Osteoblast (primary cell): ENCODE results near the gene HBA2. TPM values are rescaled to one million over a fixed set of nuclear protein-coding genes. Genes with fewer than 3 reads are reported as not detected.
A peak's percentile ranks its signal among the peaks of the same experiment; 100 is the strongest.
"Not testable (repeated sequence)": the region's sequence is repeated elsewhere in the genome, so short reads cannot be mapped to it uniquely, and the experiment has no call there.

Experiments
- DNase-seq: peaks from one replicate; pipeline ENCODE4 v3.0.0; 2011; ENCODE audit warnings: low spot score, mixed read lengths; ENCODE audit not compliant: insufficient read length; ENCODE audit errors: missing footprints
- H2AFZ ChIP-seq: 2 replicates; pipeline ENCODE4 v1.6.0; 2011; ENCODE audit warnings: mild to moderate bottlenecking, low read length
- H3K27ac ChIP-seq: 2 replicates; pipeline ENCODE4 v1.5.1; 2011; ENCODE audit warnings: mild to moderate bottlenecking, low read depth, low read length, moderate library complexity
- H3K27me3 ChIP-seq: 2 replicates; pipeline ENCODE4 v1.6.0; 2012; ENCODE audit warnings: mild to moderate bottlenecking, control low read depth, inconsistent platforms, low read length, moderate library complexity; ENCODE audit not compliant: insufficient read depth
- H3K36me3 ChIP-seq: 2 replicates; pipeline ENCODE4 v1.5.1; 2011; ENCODE audit warnings: mild to moderate bottlenecking, low read length, control low read depth, moderate library complexity; ENCODE audit not compliant: insufficient read depth
- H3K4me1 ChIP-seq: 2 replicates; pipeline ENCODE4 v1.5.1; 2011; ENCODE audit warnings: mild to moderate bottlenecking, low read length, control low read depth, moderate library complexity; ENCODE audit not compliant: insufficient read depth
- H3K4me2 ChIP-seq: 2 replicates; pipeline ENCODE4 v1.6.0; 2011; ENCODE audit warnings: mild to moderate bottlenecking, low read length; ENCODE audit not compliant: insufficient read depth
- H3K4me3 ChIP-seq: fragments of 200-600 bp; sonication (generic); 3 replicates; pipeline ENCODE4 v1.5.1; 2012; ENCODE audit warnings: mild to moderate bottlenecking, low read length, inconsistent platforms; ENCODE audit not compliant: insufficient read depth
- H3K79me2 ChIP-seq: 2 replicates; pipeline ENCODE4 v1.6.0; 2012; ENCODE audit warnings: mild to moderate bottlenecking, low read length, control low read depth, inconsistent platforms; ENCODE audit not compliant: insufficient read depth
- H3K9me3 ChIP-seq: 2 replicates; pipeline ENCODE4 v1.5.1; 2011; ENCODE audit warnings: low read depth, low read length, control low read depth
- H4K20me1 ChIP-seq: 2 replicates; pipeline ENCODE4 v1.6.0; 2012; ENCODE audit warnings: mild to moderate bottlenecking, low read length, control low read depth; ENCODE audit not compliant: insufficient read depth
- CTCF ChIP-seq: IDR thresholded peaks from 2 replicates; pipeline ENCODE4 v1.5.1; 2011; ENCODE audit warnings: mild to moderate bottlenecking, low read depth, low read length, moderate library complexity; ENCODE audit errors: extremely low read depth
- total RNA-seq: library from RNA; depleted of rRNA; stranded (reverse); fragments of >200 nt; gene quantifications from 2 replicates; pipeline ENCODE4 v1.2.3, GENCODE V29; 2012

HBA2 gene
- total RNA-seq, 1 donor, result not detected

GRCh38 chr16:160691-161190 is 11.9 kb upstream of the HBA2 start:
- Histone ChIP-seq H3K79me2 (no peaks in the 10 kb centered on the region), H4K20me1 (no peaks in the 10 kb centered on the region), H3K4me1 (no peaks in the 10 kb centered on the region), H3K4me2 (no peak overlapping the region), H3K27ac (no peak overlapping the region), H3K4me3 (no peak overlapping the region), H3K9me3 (no peaks in the 10 kb centered on the region), H3K27me3 (peaks cover 30% of the 10 kb centered on the region), H2AFZ (no peak overlapping the region), H3K36me3 (no peaks in the 10 kb centered on the region)
- DNase-seq, result peak; percentile 69
- no peak for TF ChIP-seq CTCF

DNA sequence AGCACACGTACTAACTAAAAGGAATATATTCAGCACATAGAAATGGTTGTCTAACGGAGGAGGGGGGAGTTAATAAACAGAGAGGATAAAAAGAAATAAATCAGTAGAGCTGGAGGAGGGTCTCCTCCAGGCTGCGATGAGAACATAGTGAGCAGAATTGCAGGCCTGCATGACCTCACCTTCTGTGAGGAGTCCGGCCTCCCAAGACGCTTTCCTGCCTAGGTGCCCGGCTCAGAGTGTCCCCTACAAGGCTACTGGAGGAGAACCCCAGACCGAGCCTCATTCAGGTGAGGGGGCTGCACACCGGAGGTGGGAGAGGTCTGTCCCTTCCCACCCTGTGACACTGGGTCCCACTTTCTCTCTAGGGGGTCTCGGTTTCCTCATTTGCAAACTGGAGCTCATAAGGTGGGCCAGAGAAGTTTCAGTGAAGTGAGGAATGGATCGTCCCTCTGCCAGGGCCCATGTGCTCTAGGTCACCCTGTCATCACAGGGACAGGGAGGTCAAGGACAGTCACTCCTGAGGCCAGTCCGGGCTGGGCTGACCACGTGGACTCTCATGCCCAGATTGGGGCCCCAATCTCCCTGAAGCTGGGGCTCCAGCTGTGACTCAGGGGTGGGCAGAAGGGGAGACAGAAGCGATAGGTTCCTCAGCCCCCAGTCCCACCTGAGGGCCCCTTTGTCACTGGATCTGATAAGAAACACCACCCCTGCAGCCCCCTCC is 10.2 kb upstream of the HBA2 start:
- Histone ChIP-seq H3K9me3 (no peaks in the 10 kb centered on the region), H4K20me1 (no peaks in the 10 kb centered on the region), H3K4me2 (no peak overlapping the region), H3K36me3 (no peaks in the 10 kb centered on the region), H2AFZ (no peak overlapping the region), H3K4me3 (no peak overlapping the region), H3K4me1 (no peaks in the 10 kb centered on the region), H3K27ac (no peak overlapping the region), H3K79me2 (no peaks in the 10 kb centered on the region), H3K27me3 (peaks cover 39% of the 10 kb centered on the region)
- TF ChIP-seq CTCF, result no peak
- peak; percentile 90 for DNase-seq

GRCh38 chr16:163139-163538 is 9.5 kb upstream of the HBA2 start:
- H3K4me2 ChIP-seq, H3K9me3 ChIP-seq: not testable (repeated sequence)

GRCh38 chr16:163696-164095 is 9.0 kb upstream of the HBA2 start:
- H4K20me1 ChIP-seq, H3K4me2 ChIP-seq, H2AFZ ChIP-seq, H3K79me2 ChIP-seq, H3K9me3 ChIP-seq, H3K27ac ChIP-seq, H3K4me3 ChIP-seq, H3K36me3 ChIP-seq, H3K4me1 ChIP-seq: not testable (repeated sequence)
- peaks cover 43% of the 10 kb centered on the region for H3K27me3 ChIP-seq
- peak; percentile 62 for DNase-seq

More at GRCh38 chr16:163139-163538, 9.5 kb upstream of the HBA2 start:
- not testable (repeated sequence) for H3K4me1 ChIP-seq, H3K4me3 ChIP-seq, H3K36me3 ChIP-seq, H4K20me1 ChIP-seq, H3K27ac ChIP-seq, H3K79me2 ChIP-seq, H2AFZ ChIP-seq
- peaks cover 42% of the 10 kb centered on the region for H3K27me3 ChIP-seq
- DNase-seq, result peak; percentile 61

DNA sequence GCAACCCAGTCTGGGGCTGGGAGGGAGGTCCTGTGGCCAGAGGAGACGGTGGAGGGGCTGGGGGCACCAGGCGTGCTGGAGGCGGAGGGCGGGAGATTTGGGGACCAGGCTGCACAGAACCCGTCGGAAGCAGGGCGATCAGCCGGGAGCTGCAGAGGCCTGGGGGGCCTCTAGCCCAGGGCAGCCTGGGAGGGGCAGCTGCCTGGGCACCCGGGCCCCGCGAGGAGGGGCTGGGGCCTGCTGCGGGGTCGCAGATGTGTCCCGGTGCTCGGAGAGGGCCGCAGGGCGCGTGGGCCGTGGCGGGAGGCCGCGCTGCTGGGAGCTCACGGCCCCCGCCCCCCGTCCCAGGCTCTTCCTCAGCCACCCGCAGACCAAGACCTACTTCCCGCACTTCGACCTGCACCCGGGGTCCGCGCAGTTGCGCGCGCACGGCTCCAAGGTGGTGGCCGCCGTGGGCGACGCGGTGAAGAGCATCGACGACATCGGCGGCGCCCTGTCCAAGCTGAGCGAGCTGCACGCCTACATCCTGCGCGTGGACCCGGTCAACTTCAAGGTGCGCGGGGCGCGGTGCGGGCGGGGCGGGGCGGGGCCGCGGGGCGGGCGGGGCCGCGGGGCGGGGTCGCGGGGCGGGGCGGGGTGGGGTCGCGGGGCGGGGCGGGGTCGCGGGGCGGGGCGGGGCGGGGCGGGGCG is 8.4 kb upstream of the HBA2 start:
- peaks cover 47% of the 10 kb centered on the region for H3K27me3 ChIP-seq
- H4K20me1 ChIP-seq, result not testable (repeated sequence)

More for the DNA sequence above, 8.4 kb upstream of the HBA2 start:
- not testable (repeated sequence) for H3K4me3 ChIP-seq, H2AFZ ChIP-seq, H3K79me2 ChIP-seq, H3K9me3 ChIP-seq, H3K4me1 ChIP-seq, H3K36me3 ChIP-seq, DNase-seq, H3K27ac ChIP-seq, H3K4me2 ChIP-seq
